CD4-positive, alpha-beta T cell treated with Interleukin-17A for 4 hours (primary cell): ENCODE measurements around the gene ARSA.

ENCODE experiments used
- DNase-seq: peaks from one replicate; pipeline ENCODE4 v3.0.0-alpha.2; 2020; ENCODE audit warnings: mixed read lengths

Gene ARSA

DNA sequence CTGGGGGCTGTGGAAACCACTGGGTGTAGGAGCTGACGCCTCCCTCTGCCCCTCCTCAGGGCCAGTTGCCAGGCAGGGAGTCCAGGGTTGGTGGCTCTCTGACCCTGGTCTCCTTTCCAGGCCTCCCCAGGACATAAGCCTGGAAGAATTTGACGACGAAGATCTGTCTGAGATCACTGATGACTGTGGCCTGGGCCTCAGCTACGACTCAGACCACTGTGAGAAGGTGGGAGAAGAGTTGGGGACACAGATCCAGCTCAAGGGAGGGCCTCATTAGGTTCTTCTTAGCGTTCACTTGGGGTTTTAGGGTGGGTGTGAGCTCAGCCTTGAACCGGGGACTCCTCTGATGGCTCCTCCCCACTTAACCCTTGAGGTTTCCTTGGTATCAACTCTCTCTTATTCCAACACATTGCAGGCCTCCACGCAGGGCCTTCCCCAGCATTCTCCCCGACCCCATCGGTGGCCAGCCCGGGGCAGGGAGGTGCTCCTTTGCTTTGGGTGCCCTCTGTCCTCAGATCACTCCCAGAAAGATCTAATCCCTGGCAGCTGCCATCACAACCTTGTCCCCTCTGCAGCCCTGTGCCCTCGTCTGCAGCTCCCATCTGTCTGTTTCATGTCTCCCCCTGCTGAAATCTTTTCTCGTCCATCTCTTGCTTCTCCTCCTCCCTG, 26.1 kb downstream of the ARSA start:
- DNase-seq = no peak

DNA sequence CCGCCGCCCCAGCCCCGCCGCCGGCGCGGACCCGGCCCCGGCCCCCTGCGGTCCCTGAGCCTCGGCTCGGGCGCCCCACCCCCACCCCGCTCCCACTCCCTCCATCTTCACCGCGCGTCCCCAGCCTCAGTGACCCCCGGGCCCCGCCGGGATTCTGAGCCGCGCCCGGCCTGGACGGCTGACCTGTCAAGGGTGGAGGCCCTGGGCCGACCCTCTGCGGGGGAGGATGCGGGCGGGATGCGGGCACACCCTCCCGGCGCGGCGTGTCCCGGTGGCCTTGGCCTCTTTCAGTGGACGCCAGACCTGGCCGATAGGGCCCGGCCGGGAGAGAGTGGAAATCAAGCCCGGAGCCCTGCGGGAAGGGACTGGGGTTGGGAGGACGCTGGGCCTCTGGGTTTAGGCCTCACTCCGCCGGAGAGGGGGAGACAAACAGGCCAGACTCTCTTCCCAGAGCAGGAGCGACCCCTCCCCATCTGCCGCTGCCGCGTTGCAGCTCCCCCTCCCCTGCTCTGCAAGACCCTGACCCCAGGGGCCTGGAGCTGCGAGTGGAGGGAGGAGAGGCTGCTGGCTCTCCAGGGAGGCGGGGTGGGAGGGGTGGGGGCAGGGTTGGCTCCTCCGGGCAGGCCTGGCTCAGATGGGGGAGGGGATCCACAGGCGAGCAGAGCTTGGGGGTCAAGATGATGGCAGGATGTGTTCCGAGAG, 26.8 kb downstream of the ARSA start:
- DNase-seq = no peak

GRCh38 chr22:50600538-50600937, 27.4 kb downstream of the ARSA start, which contains the start of gene MAPK8IP2:
Gene MAPK8IP2 (plus strand): TSS chr22:50600793. CDS start chr22:50600819, 26 bp downstream.
- DNase-seq = peak; percentile 13

GRCh38 chr22:50599816-50600455, 28.0 kb downstream of the ARSA start:
- DNase-seq = peak; percentile 70

DNA sequence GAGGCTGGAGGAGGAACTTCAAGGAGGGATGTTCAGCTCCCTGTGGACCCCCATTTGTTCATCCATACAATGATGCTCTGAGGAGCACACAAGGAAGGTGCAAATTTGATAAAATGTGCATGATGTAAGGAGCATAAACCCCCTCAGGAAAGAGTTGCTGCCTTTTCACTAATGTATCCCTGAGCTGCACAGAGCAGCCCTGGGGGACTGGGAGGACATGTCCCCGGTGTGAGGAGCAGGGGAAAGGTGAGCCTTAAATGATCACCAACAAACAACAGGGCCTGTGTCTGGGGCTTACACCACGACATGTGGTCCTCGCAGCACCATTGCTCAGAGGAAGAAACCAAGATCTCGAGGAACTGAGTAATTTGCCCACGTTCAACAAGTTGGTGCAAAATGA, 30.9 kb downstream of the ARSA start:
- no peak for DNase-seq

DNA sequence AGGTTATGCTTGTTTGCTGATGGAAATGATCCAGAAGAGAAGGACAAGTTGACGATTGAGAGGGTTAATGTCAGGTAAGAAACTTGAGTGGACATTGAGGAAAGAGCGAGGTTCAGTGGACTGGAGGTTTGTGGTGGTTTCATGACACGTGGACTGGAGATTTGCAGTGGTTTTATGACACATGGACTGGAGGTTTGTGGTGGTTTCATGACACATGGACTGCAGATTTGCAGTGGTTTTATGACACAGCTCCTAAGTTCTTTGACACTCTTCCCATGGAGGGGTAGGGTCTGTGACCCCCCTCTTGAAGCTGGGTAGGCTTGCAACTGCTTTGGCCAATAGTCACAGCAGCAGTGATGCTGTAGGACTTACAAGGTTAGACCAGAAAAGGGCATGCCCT, 32.8 kb downstream of the ARSA start:
- DNase-seq = no peak

DNA sequence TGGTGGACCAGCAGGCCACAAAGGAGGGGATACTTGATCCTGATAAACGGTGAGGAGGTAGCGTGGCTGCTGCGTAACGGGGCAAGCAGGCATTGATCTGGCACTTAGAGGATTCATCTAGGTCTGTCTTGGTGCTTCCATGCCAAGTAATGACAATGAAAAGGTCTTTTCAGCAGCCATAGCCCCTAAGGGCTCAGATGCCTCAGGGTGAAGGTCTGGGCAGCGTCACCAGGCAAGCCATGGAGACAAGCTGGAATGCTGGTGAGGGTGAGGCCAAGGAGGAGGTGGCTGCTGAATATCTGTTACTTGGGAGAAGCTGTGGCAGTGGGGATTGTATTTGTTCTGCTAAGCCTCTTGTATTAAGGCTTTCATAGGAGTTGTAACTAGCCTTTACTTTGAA, 40.5 kb downstream of the ARSA start:
- DNase-seq = no peak

GRCh38 chr22:50586416-50586815, 41.5 kb downstream of the ARSA start:
- DNase-seq = no peak

DNA sequence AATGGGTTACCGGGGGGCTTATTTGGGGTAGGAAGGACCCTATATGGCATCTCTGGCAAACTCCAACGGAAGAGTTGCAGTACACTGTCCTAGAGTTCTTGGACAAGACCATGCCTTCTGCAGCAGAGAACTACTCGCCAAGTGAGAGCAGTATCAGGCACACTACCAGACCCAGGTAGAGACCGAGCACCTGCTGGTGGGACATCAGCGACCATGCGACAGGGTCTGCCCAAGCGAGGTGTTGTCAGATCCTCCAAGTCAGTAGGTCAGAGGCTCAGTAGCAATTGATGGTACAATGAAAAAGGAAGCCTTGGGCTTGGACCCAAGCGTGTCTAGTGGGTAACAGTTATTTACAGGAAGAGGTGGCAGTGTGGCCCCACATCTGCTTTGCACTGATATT, 42.2 kb downstream of the ARSA start:
- DNase-seq = no peak

DNA sequence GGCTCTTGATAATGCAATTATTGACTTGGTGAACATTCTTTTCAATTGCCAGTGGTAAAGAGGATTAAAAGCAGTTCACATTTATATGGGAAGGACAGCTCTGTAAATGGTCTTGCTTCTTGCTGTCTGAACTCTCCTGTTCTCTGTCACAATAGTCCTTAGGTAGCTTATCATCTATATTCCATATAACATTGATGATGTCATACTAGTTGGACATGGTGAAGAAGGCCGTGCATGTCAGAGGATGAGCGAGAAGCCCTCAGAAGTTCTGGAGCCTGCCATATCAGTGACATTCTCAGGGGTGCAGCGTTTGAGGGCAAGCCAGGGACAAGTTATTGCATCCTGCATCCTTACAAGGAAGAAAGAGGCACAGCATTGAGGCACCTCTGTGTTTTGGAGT, 42.7 kb downstream of the ARSA start:
- DNase-seq = no peak

GRCh38 chr22:50584106-50585096, 43.6 kb downstream of the ARSA start:
- no peak for DNase-seq

GRCh38 chr22:50583294-50583861, 44.6 kb downstream of the ARSA start:
- DNase-seq = no peak

GRCh38 chr22:50582493-50583293, 45.3 kb downstream of the ARSA start, which contains the start of gene CHKB:
Gene CHKB (minus strand): TSS chr22:50582849. CDS start chr22:50582781, 68 bp downstream.
- peak; percentile 99 for DNase-seq

DNA sequence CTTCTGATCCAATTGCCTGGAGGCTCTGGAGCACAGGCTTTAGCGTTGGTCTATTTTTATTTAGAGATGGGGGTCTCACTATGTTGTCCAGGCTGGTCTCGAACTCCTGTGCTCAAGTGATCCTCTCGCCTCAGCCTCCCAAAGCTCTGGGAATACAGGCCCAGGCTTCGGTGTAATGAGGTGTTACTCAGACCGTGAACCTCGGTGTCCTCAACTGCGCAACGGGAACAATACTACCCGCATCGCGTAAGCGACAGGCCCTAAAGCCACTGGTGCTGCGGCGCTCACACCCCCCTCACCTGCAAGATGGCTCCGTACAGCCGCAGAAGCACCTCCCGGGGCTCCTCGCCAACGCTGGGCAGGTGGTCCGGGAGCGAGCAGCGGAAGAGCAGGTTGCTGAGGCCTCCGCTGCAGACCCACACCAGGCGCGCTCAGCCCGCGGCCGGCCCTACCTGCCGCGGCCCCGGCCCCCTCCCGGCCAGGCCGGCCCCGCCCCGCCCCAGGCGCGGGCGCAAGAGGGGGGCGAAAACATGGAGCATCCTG, 45.9 kb downstream of the ARSA start:
- peak; percentile 51 for DNase-seq

GRCh38 chr22:50581031-50581949, 46.7 kb downstream of the ARSA start:
- DNase-seq = no peak

DNA sequence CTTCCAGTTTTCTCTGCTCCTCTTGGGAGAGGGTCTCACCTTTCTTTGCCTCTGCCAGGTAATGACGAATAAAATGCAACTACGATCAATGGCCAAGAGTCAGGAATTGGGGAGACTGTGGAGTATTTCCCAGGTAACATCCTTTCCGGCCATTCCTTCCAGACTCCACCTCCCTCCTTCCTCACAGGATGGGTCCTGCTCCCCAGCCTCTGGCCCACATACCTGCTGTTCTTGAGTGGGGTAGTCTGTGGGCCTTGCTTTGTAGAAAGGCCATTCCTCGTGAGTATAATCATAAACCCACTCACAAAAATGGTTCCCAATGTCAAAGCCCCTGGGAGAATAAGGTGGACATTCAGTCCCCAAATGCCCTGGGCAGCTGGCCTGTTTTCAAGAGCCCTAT, 48.2 kb downstream of the ARSA start:
- no peak for DNase-seq

- DNase-seq = no peak
These were observed 49.1 kb downstream of the ARSA start for GRCh38 chr22:50578776-50579310.

DNA sequence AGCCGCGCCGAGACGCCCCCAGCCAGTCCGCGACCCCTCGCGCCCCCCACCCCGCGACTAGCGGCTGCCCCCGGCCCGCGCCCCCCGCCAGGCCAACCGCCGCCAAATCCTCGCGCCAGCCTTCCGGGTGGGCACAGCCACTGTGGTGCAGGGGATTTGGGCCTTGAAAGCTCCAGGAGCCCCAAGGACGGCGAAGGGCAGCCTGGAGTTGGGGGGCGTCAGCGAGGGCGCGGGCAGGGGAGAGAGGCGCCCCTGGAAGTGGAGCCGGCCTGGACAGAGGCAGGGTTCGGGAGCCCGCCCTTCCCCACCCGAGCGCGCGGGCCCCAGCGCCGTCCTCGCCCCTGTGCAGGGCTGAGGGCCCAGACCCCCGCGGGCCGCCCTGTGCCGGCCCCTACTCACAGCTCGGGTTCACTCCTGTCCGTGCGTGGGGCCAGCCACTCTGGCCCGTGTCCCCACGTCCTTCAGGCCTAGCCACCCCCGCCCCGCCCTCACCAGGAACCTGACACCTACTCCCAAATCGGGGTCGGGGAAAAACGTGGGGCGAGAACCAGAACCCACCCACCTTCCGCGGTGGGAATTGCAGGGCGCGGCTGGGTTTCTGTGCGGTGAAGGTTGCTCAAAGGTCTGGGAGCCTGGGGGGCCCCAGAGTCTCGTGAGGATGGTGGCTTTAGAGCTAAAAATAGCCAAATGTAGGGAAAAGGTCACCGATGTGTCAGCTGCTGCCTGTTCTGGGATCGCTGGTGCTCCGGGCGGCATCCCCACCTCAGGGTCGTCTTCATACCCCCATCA, 49.8 kb downstream of the ARSA start, which contains the start of gene CPT1B:
Gene CPT1B, minus strand, starts transcription at position 441 of the 789 bp plus-strand sequence. CDS start 512 bp downstream, outside the sequence.
- no peak for DNase-seq

DNA sequence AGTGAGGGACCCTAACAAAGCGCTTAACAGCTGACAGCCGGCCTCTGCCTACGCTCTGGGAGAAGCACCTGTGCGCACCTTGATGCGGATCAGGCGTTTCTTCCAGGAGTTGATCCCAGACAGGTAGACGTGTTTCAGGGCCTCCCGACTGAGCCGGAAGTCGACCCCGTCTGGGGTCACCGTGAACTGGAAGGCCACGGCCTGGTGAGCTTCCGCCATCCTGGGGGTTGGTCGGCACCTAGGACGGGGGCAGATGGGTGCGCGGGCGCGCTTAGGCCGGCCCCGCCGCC, 50.3 kb downstream of the ARSA start:
- no peak for DNase-seq
